ENCODE data around the gene P3H2.

Gene P3H2

DNA sequence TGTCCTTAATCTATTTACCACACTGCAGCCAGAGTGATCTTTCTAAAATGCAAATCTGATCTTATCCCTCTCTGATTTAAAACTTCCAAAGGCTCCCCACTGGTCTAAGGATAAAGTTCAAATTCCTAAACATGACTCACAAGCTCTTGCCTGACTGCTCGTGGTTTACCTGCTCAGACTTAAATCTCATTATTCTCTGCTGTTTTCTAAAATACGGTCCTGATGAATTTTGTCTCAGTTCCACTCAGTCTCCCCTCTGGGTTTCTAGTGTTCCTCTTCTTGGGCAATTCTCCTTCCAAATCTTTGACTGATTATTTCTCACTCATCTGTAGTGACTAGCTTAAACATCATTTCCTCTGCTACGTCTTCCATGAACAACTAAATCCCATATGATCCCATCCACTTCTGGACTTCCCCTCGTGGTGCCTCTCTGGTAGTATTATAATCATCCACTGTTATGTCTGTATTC is 108.3 kb downstream of the P3H2 start (continued):
- TF ChIP-seq ZNF600 (tag by site-specific recombination; IDR thresholded peaks at IDR 0.05) (peak; percentile 28; the same call in 1 of the 2 replicates), SP3 (tag by site-specific recombination; IDR thresholded peaks at IDR 0.05) (no peak), KLF1 (tag by site-specific recombination; IDR thresholded peaks at IDR 0.05) (no peak), GFI1B (tag by site-specific recombination; IDR thresholded peaks at IDR 0.05) (peak; percentile 86), ZNF366 (tag by site-specific recombination; conservative IDR thresholded peaks at IDR 0.05) (0 out of 2 replicates have a peak, but pooled peaks have one; percentile 13), ZNF707 (tag by site-specific recombination; IDR thresholded peaks at IDR 0.05) (no peak)

DNA sequence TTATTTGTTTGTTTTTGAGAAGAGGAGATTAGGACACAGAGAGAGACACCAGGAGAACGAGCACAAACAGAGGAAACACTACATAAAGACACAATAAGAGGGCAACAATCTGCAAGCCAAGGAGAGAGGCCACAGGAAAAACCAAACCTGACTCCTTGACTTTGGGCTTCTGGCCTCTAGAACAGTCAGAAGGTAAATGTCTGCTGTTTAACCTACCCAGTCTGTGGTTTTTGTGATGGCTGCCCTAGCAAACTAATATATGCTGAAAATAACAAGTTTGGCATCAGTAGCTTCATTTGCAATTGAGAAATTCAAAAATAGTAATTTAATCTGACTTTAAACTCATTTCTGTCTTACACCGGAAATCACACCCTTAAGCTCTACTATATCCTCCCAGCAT is 110.2 kb downstream of the P3H2 start:
- Histone ChIP-seq H3K4me1 (ENCODE audit: control insufficient read depth, insufficient read depth, low read length) (peaks cover 4% of the 10 kb centered on the region; the same call in 1 of the 2 replicates), H3K4me3 (ENCODE audit: low read depth, low read length) (no peak overlapping the region), H3K27ac (ENCODE audit: extremely low read depth, low read depth, low read length) (no peak overlapping the region), H3K36me3 (ENCODE audit: control insufficient read depth in 2 of 2, insufficient read depth in 1 of 2, low read length in 2 of 2) (no peaks in the 10 kb centered on the region), H3K9me3 (ENCODE audit: control insufficient read depth, insufficient read depth, low read depth, low read length) (no peaks in the 10 kb centered on the region)
- TF ChIP-seq ZNF747 (tag by site-specific recombination; IDR thresholded peaks at IDR 0.05), result no peak
- TF ChIP-seq ZNF560 (tag by site-specific recombination; IDR thresholded peaks at IDR 0.05; ENCODE audit: borderline replicate concordance), result no peak
- no peak for TF ChIP-seq GLI2 (tag by site-specific recombination; IDR thresholded peaks at IDR 0.05; ENCODE audit: borderline replicate concordance, low read depth)
- no peak for TF ChIP-seq ZNF24 (tag by site-specific recombination; IDR thresholded peaks at IDR 0.05)
- no peak for TF ChIP-seq ZNF174 (tag by site-specific recombination; IDR thresholded peaks at IDR 0.05)
- TF ChIP-seq, protein P1, sequence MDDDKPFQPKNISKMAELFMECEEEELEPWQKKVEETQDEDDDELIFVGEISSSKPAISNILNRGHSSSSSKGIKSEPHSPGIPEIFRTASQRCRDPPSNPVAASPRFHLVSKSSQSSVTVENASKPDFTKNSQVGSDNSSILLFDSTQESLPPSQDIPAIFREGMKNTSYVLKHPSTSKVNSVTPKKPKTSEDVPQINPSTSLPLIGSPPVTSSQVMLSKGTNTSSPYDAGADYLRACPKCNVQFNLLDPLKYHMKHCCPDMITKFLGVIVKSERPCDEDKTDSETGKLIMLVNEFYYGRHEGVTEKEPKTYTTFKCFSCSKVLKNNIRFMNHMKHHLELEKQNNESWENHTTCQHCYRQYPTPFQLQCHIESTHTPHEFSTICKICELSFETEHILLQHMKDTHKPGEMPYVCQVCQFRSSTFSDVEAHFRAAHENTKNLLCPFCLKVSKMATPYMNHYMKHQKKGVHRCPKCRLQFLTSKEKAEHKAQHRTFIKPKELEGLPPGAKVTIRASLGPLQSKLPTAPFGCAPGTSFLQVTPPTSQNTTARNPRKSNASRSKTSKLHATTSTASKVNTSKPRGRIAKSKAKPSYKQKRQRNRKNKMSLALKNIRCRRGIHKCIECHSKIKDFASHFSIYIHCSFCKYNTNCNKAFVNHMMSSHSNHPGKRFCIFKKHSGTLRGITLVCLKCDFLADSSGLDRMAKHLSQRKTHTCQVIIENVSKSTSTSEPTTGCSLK (tag by site-specific recombination; IDR thresholded peaks at IDR 0.05), result no peak
- TF ChIP-seq ZNF132 (tag by site-specific recombination; IDR thresholded peaks at IDR 0.05; ENCODE audit: borderline replicate concordance), result no peak
- TF ChIP-seq ZBTB1 (tag by site-specific recombination; IDR thresholded peaks at IDR 0.05), result no peak
- TF ChIP-seq ZNF19 (tag by site-specific recombination; IDR thresholded peaks at IDR 0.05; ENCODE audit: low read depth), result no peak
- TF ChIP-seq, protein P2, sequence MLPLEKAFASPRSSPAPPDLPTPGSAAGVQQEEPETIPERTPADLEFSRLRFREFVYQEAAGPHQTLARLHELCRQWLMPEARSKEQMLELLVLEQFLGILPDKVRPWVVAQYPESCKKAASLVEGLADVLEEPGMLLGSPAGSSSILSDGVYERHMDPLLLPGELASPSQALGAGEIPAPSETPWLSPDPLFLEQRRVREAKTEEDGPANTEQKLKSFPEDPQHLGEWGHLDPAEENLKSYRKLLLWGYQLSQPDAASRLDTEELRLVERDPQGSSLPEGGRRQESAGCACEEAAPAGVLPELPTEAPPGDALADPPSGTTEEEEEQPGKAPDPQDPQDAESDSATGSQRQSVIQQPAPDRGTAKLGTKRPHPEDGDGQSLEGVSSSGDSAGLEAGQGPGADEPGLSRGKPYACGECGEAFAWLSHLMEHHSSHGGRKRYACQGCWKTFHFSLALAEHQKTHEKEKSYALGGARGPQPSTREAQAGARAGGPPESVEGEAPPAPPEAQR (tag by site-specific recombination; IDR thresholded peaks at IDR 0.05), result no peak
- TF ChIP-seq ZNF792 (tag by site-specific recombination; IDR thresholded peaks at IDR 0.05), result no peak
- TF ChIP-seq, protein P3, sequence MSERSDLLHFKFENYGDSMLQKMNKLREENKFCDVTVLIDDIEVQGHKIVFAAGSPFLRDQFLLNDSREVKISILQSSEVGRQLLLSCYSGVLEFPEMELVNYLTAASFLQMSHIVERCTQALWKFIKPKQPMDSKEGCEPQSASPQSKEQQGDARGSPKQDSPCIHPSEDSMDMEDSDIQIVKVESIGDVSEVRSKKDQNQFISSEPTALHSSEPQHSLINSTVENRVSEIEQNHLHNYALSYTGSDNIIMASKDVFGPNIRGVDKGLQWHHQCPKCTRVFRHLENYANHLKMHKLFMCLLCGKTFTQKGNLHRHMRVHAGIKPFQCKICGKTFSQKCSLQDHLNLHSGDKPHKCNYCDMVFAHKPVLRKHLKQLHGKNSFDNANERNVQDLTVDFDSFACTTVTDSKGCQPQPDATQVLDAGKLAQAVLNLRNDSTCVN (tag by site-specific recombination; optimal IDR thresholded peaks at IDR 0.05), result no peak
- TF ChIP-seq ZNF626 (tag by site-specific recombination; IDR thresholded peaks at IDR 0.05), result no peak
- ChIA-PET POLR2A (no interaction called here), CTCF (interaction anchor here (0.6 kb wide), 1 partner anchor 599 kb away, joined by 3 read pairs; no protein-coding TSS in a partner anchor)

DNA sequence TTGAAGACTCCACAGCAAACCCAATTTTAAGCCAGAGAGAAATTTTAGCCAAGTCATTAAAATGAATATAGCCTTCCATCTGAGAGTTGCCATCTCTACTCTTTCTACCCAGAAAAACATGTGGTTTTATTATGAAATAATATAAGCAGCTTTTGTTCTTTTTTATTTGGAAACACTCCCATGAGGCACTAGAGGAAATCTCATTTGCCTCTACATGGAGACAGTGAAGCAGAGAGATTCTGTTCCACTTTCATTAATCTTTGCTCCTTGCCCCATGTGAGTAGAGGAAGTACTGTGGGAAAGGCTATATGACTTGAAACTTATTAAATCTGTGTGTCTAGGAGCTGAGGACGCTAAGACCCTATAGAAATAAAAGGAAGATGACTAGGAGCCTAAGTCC is 111.1 kb downstream of the P3H2 start:
- ChIA-PET POLR2A (no interaction called here), CTCF (no interaction called here)
- H3K4me1 ChIP-seq (ENCODE audit: control insufficient read depth, insufficient read depth, low read length), result peaks cover 4% of the 10 kb centered on the region; the same call in 1 of the 2 replicates
- TF ChIP-seq, protein P4, sequence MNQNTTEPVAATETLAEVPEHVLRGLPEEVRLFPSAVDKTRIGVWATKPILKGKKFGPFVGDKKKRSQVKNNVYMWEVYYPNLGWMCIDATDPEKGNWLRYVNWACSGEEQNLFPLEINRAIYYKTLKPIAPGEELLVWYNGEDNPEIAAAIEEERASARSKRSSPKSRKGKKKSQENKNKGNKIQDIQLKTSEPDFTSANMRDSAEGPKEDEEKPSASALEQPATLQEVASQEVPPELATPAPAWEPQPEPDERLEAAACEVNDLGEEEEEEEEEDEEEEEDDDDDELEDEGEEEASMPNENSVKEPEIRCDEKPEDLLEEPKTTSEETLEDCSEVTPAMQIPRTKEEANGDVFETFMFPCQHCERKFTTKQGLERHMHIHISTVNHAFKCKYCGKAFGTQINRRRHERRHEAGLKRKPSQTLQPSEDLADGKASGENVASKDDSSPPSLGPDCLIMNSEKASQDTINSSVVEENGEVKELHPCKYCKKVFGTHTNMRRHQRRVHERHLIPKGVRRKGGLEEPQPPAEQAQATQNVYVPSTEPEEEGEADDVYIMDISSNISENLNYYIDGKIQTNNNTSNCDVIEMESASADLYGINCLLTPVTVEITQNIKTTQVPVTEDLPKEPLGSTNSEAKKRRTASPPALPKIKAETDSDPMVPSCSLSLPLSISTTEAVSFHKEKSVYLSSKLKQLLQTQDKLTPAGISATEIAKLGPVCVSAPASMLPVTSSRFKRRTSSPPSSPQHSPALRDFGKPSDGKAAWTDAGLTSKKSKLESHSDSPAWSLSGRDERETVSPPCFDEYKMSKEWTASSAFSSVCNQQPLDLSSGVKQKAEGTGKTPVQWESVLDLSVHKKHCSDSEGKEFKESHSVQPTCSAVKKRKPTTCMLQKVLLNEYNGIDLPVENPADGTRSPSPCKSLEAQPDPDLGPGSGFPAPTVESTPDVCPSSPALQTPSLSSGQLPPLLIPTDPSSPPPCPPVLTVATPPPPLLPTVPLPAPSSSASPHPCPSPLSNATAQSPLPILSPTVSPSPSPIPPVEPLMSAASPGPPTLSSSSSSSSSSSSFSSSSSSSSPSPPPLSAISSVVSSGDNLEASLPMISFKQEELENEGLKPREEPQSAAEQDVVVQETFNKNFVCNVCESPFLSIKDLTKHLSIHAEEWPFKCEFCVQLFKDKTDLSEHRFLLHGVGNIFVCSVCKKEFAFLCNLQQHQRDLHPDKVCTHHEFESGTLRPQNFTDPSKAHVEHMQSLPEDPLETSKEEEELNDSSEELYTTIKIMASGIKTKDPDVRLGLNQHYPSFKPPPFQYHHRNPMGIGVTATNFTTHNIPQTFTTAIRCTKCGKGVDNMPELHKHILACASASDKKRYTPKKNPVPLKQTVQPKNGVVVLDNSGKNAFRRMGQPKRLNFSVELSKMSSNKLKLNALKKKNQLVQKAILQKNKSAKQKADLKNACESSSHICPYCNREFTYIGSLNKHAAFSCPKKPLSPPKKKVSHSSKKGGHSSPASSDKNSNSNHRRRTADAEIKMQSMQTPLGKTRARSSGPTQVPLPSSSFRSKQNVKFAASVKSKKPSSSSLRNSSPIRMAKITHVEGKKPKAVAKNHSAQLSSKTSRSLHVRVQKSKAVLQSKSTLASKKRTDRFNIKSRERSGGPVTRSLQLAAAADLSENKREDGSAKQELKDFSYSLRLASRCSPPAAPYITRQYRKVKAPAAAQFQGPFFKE (tag by site-specific recombination; IDR thresholded peaks at IDR 0.05; ENCODE audit: borderline replicate concordance), result no peak
- no peak for TF ChIP-seq ZNF416 (tag by site-specific recombination; IDR thresholded peaks at IDR 0.05)
- TF ChIP-seq ZNF155 (tag by site-specific recombination; IDR thresholded peaks at IDR 0.05), result no peak
- no peak for TF ChIP-seq ZNF132 (tag by site-specific recombination; IDR thresholded peaks at IDR 0.05; ENCODE audit: borderline replicate concordance)
- no peak for TF ChIP-seq HOXD13 (CRISPR knock-in tag; IDR thresholded peaks at IDR 0.05; ENCODE audit: borderline replicate concordance)
- no peak for TF ChIP-seq ZNF48 (tag by site-specific recombination; IDR thresholded peaks at IDR 0.05)

More for the DNA sequence above, 111.1 kb downstream of the P3H2 start:
- Histone ChIP-seq H3K36me3 (ENCODE audit: control insufficient read depth in 2 of 2, insufficient read depth in 1 of 2, low read length in 2 of 2) (no peaks in the 10 kb centered on the region), H3K4me3 (ENCODE audit: low read depth, low read length) (no peak overlapping the region), H3K9me3 (ENCODE audit: control insufficient read depth, insufficient read depth, low read depth, low read length) (no peaks in the 10 kb centered on the region), H3K27ac (ENCODE audit: extremely low read depth, low read depth, low read length) (no peak overlapping the region)
